Stimulated activated CD8-positive, alpha-beta memory T cell treated with anti-CD3 and anti-CD28 coated beads, Interleukin-15, amount 100 ng/mL, for 4 hours (primary cell): ENCODE data around the gene FAM222A.

Experiments used
- DNase-seq, 2 donors: peaks; one replicate each; pipeline ENCODE4 v3.0.0-alpha.2; 2020; ENCODE audit warnings: low read depth in 2 of 2

The FAM222A gene

GRCh38 chr12:109760031-109760929 is 46.7 kb downstream of the FAM222A start:
- DNase-seq: no peak

DNA sequence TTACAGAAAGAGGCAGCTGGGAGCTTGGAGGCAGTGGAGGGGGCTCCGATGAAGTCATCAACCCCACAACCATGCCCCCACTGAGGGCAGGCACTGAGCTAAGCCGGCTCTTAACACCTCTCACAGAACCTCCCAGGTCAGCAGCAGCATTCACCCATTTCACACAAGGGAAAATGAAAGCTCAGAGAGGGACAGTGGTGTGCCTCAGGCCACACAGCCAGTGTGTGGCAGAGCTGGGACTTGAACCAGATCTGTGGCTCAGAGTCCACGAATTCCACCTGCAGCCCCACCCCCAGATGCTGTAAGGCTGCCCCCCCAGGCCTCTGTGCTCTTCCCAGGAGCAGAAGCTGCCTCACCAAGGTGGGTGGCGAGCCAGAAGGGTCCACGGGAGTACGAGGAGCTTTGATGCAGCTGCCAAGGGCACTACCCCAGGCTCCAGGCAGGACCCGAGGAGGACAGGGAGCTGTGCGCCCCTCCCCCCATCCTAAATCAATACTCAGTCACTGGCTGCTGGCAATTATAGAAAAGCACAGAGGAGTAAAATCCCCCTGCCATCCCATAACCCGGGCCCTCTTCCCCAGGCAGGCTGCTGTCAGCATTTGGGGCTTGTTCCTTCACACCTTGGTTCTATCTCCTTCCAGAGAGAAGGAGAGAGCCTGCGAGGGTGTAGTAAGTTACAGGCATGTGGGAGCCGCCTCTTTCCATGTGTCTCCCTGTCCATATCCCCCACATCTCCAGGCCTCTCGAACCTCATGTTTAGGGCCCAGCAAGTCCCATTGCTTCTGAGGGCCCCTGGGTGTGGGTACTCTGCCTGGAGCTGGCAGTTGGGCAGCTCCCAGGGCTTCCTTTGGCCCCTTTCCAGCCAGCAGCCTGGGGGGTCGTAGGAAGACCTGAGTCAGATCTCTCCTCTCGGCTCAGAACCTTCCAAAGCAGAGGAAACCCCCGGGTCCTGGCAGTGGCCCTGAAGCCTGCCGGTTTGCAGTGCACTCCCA is 47.6 kb downstream of the FAM222A start:
- DNase-seq: no peak

- no peak for DNase-seq
Measured at GRCh38 chr12:109762071-109762672, 48.5 kb downstream of the FAM222A start.

GRCh38 chr12:109762673-109763191 is 49.1 kb downstream of the FAM222A start:
- DNase-seq: no peak

- DNase-seq: no peak
Measured at GRCh38 chr12:109763201-109763841, 49.7 kb downstream of the FAM222A start.

- DNase-seq: no peak
Measured at GRCh38 chr12:109764123-109764522, 50.5 kb downstream of the FAM222A start.

- no peak for DNase-seq
Measured at GRCh38 chr12:109764776-109765445, 51.3 kb downstream of the FAM222A start.

- DNase-seq: no peak
Measured at GRCh38 chr12:109765446-109765810, 51.8 kb downstream of the FAM222A start.

DNA sequence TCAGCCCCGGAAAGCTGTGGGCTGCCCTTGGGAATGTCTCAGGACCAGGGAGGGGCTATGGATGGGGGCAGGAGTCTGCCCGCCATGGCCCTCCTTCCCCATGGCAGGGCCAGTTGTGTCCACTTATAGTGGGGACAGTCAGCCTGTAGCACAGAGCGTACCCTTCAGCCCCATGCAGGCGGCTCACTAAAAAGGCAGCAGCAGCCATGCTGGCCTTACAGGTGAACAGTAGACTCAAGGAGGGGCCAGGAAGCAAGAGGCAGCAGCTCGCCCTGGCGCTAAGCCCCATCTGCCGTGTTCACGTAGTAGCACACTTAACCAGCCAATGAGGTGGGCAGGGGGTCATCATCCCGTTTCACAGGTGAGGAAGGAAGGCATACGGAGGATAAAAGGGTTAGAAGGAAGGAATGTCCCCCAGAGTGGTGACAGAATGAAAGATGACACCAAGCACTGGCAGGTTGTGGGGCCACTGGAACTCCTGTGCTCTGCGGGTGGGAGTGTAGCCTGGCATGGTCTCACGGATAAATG is 52.7 kb downstream of the FAM222A start:
- DNase-seq: no peak

GRCh38 chr12:109767456-109767855 is 53.8 kb downstream of the FAM222A start:
- no peak for DNase-seq

- no peak for DNase-seq
Measured at GRCh38 chr12:109767991-109768900, 54.6 kb downstream of the FAM222A start.

GRCh38 chr12:109768901-109769670 is 55.5 kb downstream of the FAM222A start:
- no peak for DNase-seq

DNA sequence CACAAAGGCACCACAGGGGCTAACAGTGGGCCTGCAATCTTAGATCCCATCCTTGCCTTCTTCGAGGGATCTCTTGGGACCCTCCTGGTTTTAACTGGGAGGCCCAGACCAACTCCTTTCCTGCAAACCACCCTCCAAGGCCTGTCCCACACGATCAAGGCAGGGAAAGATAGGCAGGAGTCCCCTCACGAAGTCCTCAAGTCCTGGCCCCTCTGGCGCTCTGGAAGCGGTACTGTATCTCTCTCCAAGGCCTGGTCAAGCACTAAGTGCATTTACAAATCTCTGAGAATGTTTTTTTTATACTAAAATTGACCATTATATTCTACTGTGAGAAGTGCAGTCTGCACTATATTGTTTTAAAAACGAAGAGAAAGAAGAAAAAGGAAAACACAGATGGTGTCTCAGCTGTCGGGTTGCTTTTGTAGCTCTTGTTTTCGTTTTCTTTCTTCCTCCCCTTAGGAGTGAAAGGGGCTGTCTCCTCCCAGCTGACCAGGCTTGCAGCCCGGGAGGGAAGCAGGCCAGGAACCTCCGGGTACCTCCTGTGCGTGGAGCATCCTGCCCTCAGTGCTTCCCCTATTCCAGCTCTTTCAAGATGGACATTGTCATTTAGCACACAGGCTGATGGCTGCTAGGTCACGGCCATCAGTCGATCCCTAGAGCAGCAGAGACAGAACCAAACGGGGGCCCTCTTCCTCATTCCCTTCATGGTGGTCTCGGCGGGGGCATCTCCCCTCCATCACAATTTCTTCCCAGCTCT is 56.7 kb downstream of the FAM222A start:
- no peak for DNase-seq

DNA sequence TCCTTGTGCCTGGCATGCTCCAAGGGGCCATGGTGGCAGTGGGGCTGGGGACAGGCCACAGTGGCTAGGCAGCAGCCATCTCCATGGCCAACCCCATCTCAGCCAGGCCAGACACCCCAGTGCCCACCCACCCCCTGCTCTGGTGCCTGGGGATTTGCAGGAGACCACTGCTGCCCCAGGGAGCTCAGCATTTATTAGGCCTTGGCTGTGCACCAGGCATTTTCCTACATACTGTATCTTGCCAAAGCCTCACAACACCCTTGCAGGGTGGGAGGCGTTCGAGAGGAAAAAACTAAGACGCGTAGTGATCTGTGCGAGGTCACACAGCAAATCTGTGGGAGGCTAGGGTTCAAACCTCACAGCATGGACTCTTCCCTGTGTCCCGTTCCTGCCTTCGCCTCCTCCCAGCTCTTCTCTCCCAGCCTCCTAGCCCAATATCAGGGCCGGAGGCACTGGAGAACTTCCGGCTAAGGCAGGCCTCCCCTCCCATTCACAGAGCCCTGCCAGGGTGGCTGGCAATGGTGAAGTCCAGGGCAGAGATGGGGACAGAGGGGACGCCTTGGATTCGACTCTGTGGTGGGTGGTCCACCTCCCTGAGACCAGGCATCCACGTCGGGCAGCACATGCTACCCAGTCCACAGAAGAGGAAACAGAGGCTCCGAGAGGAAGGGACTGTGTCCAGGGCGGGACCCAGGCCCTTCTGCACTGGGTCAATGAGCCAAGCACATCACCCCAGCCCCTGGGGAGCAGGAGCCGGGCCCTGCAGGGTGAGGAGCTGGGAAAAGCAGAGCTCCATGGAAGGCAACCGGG is 57.4 kb downstream of the FAM222A start:
- DNase-seq: no peak

DNA sequence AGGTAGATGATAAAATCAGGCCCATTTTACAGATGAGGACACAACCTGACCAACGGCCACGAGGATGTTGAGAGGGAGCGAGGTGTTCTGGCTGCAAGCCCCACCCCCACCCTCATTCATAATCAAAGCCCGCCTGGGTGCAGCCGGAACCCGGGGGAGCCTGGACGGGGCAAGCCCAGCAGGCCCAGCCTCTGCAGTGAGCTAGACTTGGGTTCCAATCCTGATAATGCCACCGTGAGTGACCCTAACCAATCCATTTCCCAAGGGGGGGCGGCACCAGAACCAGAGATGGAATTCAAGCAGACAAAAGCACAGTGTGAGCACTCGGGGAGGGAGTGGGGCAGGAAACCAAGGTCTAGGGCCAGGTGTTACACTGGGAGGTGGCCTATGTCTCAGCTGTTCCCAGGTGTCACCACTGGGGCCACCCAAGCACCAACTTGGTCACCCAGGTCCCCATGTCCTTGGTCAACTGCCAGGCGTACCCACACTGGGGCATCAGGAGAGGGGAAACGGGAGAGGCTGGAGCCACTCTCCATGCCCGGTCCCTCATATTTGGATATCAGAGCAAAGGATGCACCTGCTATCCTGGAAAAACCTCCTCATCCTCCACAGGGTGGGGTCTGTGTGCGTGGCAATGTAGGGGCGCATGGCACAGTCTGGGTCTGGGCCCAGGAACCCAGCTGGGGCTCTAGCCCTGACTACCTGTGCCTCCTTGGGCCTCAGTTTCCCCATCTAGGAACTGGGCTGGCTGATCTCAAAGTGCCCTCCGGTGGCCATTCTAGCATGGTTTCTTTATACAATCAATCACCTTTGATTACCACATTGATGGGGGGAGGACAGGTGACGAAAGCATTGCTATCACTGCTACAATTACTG is 58.4 kb downstream of the FAM222A start:
- DNase-seq: no peak
